HG02973 (cell line): ENCODE measurements around the gene IQSEC3.

ENCODE experiments used
- ATAC-seq: cut with Tn5 transposase; IDR thresholded peaks from one replicate; pipeline ENCODE4 v1.9.1; 2021; ENCODE audit warnings: moderate library complexity; ENCODE audit not compliant: unreplicated experiment

The IQSEC3 gene

DNA sequence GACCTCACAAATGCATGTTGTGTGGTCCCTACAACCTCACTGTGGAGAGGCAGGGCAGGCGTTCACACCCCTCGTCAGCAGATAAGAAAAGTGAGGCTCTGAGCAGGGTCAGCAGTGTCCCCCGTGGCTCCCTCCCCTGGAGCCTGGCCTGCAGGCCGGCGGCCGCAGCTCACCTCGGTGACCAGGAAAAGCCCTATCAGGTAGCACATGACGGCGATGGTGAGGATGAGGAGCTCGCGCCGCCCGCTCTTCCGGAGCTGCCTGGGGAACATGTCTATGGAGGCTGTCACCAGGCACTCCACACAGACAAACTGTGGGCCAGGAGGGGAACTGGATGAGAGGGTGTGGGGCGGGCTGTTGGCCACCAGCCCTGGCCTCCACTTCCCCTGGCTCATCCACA, 129.4 kb downstream of the IQSEC3 start:
- ATAC-seq: no peak

DNA sequence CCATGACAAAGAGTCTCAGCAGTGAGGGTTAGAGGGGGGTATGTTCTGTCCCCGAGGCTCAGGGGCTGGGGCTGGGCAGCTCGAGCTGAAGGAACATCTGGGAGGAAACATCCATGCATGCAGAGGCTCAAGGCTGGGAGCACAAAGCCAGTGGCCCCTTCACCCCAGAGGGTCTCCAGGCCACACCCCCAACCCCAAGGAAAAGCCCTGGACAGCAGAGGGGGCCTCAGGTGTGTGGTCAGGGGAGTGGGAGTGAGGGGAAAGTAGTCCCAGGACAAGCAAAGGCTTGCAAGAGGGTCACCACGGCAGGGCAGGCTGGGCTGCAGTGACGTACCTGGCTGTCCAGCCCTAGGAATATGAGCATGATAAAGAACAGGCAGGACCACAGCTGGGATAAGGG, 129.9 kb downstream of the IQSEC3 start:
- ATAC-seq: no peak

DNA sequence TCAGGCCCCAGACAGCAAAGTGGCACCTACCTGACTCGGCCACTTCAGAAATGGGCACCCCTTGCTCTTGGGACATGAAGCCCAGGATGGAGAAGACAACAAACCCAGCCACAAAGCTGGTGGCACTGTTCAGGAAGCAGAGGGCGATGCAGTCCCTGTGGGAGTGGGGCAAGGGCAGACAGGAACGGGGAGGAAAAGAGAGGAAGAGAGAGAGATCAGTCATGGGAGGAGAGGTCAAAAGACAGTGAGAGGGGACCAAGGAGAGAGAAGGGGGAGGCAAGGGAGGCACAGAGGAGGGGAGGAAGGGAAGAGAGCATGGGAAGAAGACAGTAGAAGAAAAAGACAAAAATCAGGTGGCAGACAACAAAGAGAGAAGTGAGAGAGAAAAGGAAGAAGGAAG, 130.8 kb downstream of the IQSEC3 start:
- ATAC-seq: no peak

DNA sequence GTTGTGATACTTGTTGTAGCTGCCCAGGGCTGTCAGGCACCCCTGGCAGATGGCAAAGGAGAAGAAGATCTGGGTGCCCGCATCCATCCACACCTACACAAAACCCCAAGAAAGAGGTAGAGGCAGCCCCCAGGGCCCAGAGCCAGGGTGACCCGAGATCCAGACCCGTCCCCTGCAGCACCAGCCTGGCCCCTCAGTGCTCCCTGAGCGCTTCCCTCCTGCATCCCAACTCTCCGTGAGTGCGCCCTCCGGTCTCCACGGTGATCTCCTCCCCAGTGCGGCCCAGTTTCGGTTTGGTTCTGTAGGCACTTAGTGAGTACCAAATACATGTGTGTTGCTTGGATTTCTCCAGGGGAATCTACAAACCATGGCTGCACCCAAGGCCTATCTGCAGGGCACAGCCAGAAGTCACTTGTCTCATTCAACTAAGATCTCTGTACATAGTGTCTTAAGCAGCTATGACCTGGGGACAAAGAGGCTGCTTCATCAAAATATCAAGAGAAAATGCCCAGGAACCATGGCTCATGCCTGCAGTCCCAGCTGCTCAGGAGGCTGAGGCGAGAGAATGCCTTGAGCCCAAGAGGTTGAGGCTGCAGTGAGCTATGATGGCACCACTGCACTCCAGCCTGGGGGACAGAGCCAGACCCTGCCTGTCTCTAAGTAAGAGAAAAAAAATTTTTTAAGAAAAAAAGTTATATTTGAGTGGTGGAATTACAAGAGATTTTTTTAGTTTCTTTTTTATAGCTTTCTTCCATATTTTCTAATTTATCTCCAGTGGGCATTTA, 131.5 kb downstream of the IQSEC3 start:
- no peak for ATAC-seq

DNA sequence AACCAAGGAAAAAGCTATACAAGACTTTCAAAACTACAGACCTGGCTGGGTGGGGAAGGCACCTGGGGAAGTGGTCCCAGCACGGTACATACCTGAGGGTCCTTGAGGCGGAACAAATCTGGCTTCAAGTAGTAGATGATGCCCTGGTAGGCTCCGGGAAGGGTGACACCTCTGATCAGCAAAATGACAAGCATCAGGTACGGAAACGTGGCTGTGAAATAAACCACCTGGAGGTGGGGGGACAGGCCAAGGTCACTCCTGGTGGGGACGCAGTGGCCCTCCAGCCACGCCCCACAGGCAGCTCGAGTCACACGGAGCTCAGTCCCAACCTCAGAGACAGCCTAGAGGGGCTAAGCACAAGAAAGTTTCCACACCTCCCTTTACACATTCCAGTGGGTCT, 132.1 kb downstream of the IQSEC3 start:
- ATAC-seq: no peak

DNA sequence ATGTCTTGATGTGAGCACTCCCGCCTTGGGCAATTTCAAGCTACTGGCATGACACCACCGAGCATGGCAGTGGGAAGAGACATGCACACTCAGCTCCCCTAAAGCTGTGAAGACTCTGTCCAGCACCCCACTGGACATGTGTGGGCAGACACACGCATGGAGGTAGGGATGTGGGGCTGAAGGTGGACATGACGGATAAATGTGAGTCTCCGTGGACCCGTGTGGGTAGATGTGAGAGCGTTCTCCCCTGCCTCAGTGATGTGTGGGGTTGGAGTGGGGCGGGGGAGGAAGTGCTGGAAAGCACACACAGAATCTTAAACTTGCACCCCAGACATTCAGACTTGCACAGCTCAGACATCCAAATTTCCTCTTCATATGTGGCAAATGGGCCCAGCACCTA, 134.8 kb downstream of the IQSEC3 start:
- no peak for ATAC-seq

DNA sequence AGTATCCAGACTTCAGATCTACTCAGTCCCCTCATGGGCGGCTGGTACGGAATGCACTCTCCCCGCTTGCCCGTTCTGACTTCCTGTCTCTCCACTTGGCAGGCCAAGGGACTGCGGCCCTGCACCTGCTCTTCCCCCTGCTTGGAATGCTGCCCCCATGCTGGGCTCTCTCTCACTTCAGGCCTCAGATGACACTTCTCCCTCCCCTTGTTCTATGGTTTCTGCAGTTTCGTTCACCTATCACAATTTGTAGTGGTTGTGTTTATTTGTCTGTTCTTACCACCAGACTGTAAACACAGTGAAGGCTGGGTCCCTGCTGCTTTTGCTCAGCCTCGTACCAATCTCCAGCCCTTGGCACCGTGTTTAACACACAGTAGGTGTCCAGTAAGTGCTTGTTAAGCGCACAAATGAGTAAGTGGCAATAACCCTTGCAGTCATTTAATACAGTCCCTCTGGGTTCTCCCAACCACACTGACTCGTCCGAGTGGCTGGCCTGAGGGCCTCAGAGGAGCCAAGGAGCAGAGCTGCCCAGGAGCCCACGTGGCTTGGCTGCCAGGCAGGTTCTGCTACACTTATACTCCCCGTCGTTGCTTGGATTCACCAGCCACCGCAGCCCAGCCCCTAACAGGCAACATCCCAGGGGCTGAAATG, 135.6 kb downstream of the IQSEC3 start:
- no peak for ATAC-seq

DNA sequence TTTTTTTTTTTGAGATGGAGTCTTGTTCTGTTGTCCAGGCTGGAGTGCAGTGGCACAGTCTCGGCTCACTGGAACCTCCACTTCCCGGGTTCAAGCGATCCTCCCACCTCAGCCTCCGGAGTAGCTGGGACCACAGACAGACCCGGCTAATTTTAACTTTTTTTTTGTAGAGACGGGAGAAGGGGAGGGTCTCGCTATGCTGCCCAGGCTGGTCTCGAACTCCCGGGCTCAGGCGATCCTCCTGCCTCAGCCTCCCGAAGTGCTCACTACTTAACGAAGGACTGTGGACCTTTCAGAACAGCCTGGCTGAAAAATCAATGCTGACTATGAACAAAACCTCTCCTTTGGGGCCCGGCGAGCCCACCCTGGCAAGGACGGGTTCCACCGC, 136.5 kb downstream of the IQSEC3 start:
- no peak for ATAC-seq

DNA sequence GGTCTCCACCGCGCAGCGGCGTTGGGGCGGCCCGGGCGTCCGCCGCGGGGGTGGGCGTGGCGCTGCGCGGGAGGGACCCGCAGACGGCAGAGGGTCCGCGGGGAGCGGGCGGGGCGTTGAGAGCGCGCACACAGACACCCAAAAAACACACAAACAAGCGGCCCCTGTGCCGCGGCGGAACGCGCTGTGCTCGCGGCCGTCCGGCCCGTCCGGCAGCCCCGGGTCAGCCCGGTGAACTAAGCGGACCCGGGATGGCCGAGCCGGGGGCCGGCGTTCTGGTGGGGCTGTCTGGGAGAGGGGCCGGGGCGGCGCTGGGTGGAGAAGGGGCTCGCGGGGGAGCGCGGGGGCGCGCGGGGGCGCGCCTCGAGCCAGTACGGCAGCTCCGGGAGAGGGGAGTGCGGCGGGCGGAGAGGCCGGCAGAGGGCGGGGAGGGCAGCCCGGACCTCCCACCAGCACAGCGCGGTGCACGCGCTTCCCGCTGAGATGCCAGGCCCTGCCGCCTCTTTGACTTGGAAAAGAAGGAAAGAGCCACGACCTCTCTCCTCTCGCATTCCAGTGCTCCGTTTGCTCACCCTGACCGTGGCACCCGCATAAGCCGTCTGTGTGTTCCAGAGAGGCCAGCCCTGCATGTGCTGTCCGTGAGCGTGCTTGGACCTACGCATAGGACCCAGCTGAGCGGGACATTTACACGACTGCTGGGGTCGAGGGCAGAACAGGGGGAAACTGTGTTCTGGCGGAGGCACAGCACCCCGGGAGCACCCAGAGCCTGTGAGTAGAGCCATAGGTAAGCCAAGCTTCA, 137.1 kb downstream of the IQSEC3 start:
- no peak for ATAC-seq

DNA sequence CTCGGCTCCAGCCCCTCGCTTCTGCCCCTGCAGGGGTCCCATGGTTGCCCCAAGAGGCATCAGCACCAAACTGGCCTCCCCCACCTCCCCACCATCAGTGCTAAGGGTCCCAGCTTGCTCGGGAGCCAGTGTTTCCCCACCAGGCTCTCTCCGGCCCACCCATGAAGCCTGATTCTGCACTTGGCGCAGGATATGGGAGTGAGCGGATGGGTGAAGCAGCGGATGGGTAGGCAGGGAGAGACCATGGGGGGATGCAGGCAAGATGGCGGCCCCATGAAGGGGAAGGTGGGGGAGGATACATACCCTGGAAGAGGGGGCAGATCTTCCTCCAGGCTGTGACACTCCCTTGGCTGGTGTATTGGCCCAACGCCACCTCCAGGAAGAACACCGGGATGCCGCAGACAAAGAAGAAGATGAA, 137.7 kb downstream of the IQSEC3 start:
- no peak for ATAC-seq

DNA sequence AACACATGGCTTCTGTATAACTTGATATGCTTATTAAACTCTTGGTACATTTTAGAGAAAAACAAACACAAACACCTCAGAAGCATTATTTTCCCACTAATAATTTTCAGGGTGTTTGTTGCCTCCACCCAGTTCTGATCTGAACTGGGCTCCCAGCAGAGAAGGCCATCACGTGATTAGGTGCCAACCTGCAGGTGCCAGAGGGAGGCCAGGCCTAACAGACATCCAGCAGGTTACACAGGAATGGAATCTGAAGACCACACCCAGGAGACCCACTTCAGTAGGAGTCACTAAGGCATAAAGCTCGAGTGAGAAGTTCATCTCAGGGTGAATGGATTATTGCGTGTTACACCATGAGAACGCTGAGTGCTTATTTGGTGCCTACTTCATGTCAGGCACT, 138.5 kb downstream of the IQSEC3 start:
- no peak for ATAC-seq

DNA sequence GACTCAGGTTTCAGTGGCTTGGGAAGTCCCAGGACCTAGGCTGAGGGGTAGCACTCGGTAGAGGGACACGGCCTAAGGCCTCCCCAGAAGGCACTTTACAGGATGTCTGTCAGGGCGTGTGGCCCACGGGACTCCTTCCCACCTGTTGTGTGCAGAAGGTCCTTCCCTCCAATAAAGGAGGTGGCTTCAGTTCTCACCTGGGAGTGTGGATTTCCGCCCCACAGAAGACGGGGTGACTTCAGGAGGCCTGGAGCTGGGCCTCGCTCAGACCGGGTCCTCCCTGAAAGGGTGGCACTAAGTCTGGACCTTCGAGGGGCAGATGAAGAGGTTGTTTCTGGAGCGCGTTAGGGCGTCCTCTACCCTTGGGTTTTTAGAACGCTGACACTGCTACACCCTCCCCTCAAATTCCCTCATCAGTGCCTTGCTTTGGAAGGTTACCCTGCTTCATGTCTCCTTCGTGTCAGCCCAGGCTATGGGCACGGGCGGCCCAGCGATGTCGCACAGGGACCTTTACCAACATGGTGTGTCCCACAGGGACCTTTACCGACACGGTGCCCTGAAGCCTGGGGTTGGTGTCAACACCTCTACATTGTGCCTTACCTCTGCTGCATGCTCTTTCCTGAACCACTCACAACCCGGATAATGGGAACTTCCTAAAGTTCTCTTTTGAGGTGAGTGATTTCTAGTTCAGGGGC, 140.3 kb downstream of the IQSEC3 start:
- ATAC-seq: no peak

DNA sequence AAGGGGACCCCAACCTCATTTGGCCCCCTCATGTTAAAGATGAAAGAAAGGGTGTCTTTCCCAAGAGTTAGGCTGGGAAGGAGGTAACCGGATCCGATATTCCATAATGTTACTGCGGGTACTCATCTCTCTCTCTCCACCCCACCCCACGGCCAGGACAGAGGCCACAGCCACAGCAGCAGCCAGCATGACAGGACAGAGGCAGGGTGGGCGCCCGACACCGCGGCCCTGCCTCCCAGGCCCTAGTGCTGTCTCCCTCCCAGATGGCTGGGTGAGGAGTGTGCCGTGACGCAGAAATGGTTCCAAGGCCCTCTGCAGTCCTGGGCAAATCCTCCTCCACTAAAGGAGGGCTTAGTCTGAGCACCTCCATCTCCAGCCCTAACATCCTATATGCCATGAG, 141.2 kb downstream of the IQSEC3 start:
- ATAC-seq: no peak

DNA sequence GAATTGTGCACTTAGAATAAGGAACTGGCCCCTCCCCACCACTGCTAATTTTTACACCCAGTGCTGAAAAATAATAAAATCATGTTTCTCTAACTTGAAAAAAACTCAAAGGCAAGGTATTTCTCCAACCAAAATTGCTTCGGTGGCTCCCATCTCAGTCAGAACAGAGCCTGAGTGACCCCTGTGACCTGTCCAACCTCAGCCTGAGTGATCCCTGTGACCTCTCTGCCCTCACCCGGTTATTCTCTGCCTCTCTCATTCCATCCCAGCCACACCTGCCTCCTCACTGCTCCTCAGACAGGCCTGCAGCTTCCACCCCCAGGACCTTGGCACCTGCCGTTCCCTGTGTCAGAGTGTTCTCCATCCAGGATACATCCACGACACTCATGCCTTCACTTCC, 142.2 kb downstream of the IQSEC3 start:
- no peak for ATAC-seq

DNA sequence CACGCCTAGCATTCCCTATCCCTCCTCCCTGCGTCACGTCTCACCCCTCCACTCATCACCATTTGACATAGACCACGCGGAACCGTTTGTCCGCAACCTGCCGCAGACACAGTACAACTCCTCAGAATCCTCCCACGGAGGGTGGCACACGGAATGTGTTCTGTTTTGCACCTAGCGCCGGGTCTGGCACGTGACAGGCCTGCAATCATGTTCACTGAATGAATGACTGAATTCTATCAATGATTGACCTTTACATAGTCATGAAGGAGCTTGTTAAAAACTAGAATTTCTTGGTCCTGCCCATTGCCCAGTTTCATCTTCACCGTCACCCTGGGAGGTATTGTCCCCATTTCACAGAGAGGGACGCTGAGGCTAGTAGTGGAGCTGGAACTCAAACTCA, 142.7 kb downstream of the IQSEC3 start:
- no peak for ATAC-seq

DNA sequence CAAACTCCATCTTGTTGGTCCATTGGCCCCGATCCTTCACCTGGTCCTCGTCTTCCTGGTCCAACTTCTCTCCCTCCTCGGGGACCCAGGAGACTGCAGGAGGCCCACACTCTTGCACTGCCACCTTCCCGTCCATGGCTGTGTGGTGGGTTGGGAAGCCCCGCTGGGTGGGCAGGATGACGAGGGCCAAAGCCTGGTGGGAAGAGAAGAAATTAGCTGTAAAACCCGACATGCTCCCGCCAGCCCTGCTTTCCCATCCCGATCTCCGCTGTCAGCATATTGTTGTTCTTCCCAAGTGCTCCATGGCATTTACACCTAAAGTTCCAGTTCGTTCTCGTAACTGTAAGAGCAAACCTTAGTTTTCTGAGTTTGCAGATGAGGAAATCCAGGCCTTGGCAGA, 143.3 kb downstream of the IQSEC3 start:
- no peak for ATAC-seq

DNA sequence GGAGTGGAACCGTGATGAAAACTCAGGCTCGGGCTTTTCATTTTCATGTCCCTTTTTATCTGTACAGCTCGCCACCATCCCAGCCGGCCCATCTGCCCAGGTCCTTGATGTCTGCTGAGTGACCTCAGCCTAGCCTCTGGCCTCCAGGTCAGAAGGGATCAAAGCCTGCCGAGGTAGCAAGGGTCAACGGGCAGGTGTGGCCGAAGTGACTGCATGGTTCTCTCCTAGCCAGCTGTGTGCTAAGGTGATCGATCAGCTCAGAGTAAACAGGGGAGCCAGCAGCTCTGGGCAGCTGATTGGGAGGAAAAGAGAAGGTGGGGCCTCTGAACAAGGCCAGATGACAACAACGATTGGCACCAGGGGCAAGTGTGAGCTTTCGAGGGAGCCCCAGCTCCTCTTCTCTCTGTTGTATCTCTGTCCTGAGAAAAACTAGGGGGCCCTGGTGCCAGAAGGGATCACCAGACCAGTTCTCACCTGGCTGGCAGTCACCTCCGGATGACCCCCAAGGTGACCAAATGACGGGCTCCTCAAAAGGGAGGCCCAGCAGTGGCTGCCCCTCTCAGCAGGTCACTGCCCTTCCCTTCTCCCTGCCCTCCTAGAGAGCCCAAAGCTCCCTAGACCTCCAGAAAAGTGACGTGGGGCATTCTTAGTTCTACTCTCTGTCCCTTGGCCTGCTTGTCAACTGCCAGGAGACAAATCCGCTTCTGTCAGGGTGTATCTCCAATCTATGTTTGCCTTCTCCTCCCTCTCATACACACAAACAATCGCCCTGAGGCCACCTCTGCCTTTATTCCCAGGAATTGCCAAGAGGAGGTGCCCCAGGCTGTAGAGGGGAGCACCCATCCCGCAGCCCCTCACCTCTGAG, 143.9 kb downstream of the IQSEC3 start:
- no peak for ATAC-seq

DNA sequence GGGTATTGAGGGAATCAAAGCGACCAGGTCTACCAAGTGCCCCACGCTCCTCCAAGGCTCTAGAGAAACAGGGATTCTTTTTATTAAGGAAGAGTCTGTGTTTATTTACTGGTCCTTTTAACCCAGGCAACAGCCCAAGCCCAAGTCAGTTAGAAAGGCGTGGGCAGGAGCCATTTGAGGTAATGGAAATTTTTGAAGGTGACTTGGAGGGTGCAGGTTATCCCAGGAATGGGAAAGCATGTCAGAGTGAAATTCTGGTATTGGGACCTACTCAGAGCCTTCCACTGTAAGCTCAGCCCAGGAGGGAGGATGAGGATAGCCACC, 144.5 kb downstream of the IQSEC3 start:
- ATAC-seq: no peak

DNA sequence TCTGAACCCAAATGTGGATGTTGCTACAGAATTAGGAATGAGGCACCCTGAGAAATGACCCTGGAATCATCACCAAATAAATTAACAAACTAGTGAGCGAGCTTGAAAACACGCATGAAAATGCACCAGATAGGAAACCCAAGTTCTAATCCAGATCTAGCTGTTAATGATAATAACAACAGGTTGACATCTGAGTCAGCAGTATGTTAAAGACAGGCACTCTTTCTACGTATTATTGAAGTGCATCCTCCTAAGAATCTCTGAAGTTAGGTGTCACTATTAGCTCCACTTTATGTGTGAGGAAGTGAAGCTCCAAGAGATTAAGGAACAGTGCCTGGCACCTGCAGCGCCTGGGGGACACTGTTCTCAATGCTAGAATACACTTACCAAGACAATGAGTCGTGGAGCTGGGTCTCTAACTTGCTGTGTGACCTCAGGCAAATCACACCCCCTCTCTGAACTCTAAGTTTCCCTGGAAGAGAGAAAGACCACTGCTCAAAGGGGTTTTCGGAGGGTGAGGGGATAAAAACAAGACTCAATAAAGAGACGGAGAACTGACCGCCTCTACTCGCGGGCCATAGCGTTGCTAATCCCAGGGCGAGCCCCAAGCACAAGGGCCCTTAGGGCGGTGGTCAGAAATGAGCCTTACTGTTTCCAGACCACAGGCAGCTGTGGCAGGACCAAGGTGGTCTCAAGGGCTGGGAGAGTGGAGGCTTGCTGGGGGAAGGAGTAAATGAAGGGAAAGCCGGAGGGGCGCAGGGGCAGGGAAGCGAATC, 145.3 kb downstream of the IQSEC3 start:
- no peak for ATAC-seq

DNA sequence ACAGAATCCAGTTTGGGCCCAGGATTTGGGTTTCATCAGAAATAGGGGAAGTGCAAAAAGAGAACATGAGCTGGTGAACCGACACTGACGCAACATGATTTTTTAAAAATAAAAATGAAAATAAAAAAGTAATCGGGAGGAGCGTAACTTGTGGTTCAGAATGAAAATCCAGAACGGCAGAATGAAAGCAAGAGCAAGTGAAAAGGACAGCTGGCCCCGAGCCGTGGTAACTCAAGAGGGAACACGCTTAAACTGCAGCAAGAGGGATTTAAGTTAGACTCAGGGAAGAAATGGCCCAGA, 145.8 kb downstream of the IQSEC3 start:
- ATAC-seq: no peak
